SK-N-SH treated with all-trans-retinoic acid at 6 μM for 48 hours (cell line): ENCODE results near the gene BIRC5.

Experiments
- ARNTL ChIP-seq: fragments of 450-650 bp; formaldehyde crosslinking; IDR thresholded peaks from 2 replicates; pipeline ENCODE4 v1.5.0; 2020; ENCODE audit warnings: low read depth, mild to moderate bottlenecking, moderate library complexity, borderline replicate concordance
- CREB5 ChIP-seq: fragments of 250-450 bp; sonication (Bioruptor Pico); IDR thresholded peaks from 2 replicates; pipeline ENCODE4 v1.5.1; 2020; ENCODE audit warnings: low read depth, mild to moderate bottlenecking, moderate library complexity
- GLIS3 ChIP-seq: fragments of 250-450 bp; sonication (Bioruptor Pico); IDR thresholded peaks from 2 replicates; pipeline ENCODE4 v1.5.0; 2020; ENCODE audit warnings: mild to moderate bottlenecking, moderate library complexity
- PATZ1 ChIP-seq: fragments of 250-450 bp; sonication (Bioruptor Pico); IDR thresholded peaks from 2 replicates; pipeline ENCODE4 v1.8.0; 2020; ENCODE audit warnings: mild to moderate bottlenecking, moderate library complexity, borderline replicate concordance
- RARB ChIP-seq: fragments of 250-450 bp; sonication (Bioruptor Pico); IDR thresholded peaks from 2 replicates; pipeline ENCODE4 v1.8.0; 2021; ENCODE audit warnings: mild to moderate bottlenecking, moderate library complexity
- SNAI2 ChIP-seq: fragments of 250-450 bp; sonication (Bioruptor Pico); IDR thresholded peaks from 2 replicates; pipeline ENCODE4 v1.5.0; 2020; ENCODE audit warnings: mild to moderate bottlenecking, moderate library complexity
- ZFP30 ChIP-seq: fragments of 450-650 bp; formaldehyde crosslinking; IDR thresholded peaks from 2 replicates; pipeline ENCODE4 v1.5.0; 2022; ENCODE audit warnings: mild to moderate bottlenecking, moderate library complexity
- ZNF565 ChIP-seq: fragments of 450-650 bp; formaldehyde crosslinking; conservative IDR thresholded peaks from 2 replicates; pipeline ENCODE4 v1.5.0; 2020; ENCODE audit warnings: low read depth, mild to moderate bottlenecking, moderate library complexity
- ZNF8 ChIP-seq: fragments of 450-650 bp; formaldehyde crosslinking; IDR thresholded peaks from 2 replicates; pipeline ENCODE4 v1.5.0; 2020; ENCODE audit warnings: mild to moderate bottlenecking, moderate library complexity

- no peak for TF ChIP-seq GLIS3
- no peak for TF ChIP-seq CREB5 (CRISPR knock-in tag)
- TF ChIP-seq RARB: no peak
- no peak for TF ChIP-seq PATZ1
- no peak for TF ChIP-seq ARNTL
- no peak for TF ChIP-seq ZNF8
- no peak for TF ChIP-seq SNAI2 (CRISPR knock-in tag)
- no peak for TF ChIP-seq ZNF565
- TF ChIP-seq ZFP30 (CRISPR knock-in tag): no peak
These were observed 26.1 kb downstream of the BIRC5 start for GRCh38 chr17:78240012-78240655.
